Fibroblast of peridontal ligament (primary cell): Measurements from ENCODE around the gene TCF12.
"Not testable (repeated sequence)": the region's sequence is repeated elsewhere in the genome, so short reads cannot be mapped to it uniquely, and the experiment has no call there.

Source experiments
- DNase-seq: peaks from one replicate; pipeline ENCODE4 v3.0.0-alpha.2; 2010; ENCODE audit errors: extremely low read depth

Gene TCF12

GRCh38 chr15:57134851-57135250 lies 216.4 kb downstream of the TCF12 start:
- no peak for DNase-seq

DNA sequence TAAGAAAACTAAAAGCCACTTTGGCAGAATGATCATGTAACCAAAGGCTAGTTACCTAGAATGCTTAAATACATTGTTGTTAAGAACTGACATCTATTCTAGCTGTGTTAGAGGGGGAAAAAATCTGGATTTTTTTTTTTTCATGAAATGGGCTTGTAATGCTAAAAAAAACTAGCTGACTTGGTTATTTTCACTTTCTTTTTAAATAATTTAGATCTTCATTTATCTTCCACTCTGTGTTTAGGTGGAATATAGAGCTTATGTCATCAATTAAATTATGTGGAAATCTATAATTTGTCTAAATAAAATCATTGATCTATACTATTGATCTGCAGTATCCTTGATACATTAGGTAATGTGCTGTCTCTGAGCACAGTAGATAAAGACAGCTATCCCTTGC lies 217.4 kb downstream of the TCF12 start:
- no peak for DNase-seq

GRCh38 chr15:57138349-57138788 lies 219.9 kb downstream of the TCF12 start:
- DNase-seq = peak; percentile 76

- DNase-seq = no peak
Observed at GRCh38 chr15:57143511-57144078, 225.2 kb downstream of the TCF12 start.

DNA sequence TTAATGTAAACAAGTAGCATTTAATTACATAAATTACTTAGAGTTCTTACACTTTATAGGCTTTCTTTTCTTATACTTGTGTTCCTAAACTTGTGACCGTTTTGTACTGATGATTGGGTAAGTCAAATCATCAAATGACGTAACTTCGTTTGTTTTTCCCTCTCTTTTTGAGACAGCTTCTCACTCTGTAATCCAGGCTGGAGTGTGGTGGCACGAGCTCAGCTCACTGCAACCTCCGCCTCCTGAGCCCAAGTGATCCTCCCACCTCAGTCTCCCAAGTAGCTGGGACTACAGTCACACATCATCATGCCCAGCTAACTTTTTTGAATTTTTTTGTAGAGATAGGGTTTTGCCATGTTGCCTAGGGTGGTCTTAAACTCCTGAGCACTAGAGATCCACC lies 226.0 kb downstream of the TCF12 start:
- no peak for DNase-seq

DNA sequence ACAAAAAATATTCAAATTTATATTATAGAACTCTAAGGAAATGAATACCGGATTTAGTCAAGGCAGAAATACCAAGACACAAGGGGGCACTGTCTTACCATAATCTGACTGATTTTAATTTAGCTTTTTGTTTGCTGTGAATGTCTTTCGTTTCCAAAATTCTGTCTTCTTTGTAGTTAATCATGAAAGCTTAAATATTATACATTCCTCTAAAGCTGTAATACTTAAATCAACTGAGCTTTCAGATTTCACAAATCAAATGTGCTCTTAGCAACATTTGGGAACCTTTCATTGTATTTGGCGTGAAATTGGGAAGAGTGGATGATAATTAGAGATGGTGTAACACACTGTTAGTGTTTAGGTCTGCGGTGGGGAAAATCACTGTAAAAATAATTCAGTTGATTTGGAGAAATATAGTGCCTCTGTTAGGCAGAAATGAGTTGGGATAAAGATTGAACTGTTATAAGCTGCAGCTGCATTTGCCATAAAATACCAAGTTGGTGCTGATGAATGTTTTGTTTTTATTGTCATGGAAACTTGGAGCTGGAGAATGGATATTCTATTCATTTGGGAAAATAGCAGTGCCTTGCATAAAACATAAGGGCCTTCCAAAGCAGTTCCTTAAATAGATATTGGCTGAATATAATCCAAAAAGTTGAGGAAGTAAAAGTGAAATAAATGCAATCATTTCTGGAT lies 228.2 kb downstream of the TCF12 start:
- DNase-seq = peak; percentile 92

DNA sequence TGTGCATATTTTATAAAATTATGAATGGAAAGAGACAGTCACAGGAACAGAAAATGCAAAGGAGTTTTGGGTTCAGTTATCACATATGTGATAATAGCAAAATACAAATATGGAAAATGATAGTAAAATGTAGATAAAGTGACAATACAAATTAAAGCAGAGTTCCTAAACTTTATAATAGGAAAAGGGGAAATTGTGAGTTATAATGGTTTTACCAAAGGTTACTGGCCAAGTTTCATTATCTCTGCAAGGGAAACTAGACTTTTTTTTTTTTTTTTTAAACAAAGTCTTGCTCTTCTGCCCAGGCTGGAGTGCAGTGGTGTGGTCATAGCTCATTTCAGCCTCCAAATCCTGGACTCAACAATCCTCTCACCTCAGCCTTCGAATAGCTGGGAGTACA lies 229.2 kb downstream of the TCF12 start:
- DNase-seq = no peak

DNA sequence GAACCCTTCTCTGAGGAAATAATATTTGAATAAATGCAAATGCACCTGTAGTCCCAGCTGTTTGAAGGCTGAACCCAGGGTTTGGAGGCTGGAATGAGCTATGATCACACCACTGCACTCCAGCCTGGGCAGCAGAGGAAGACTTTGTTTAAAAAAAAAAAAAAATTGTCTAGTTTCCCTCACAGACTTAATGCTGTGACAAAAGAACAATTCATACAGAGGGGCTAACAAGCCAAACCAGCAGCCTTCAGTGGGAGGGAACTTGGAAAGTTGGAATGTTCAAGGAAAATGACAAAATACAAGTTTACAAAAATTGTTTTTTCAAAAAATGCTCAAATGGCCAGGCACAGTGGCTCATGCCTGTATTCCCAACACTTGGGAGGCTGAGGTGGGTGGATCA lies 229.8 kb downstream of the TCF12 start:
- no peak for DNase-seq

- peak; percentile 64 for DNase-seq
Observed at GRCh38 chr15:57149196-57149595, 230.8 kb downstream of the TCF12 start.

DNA sequence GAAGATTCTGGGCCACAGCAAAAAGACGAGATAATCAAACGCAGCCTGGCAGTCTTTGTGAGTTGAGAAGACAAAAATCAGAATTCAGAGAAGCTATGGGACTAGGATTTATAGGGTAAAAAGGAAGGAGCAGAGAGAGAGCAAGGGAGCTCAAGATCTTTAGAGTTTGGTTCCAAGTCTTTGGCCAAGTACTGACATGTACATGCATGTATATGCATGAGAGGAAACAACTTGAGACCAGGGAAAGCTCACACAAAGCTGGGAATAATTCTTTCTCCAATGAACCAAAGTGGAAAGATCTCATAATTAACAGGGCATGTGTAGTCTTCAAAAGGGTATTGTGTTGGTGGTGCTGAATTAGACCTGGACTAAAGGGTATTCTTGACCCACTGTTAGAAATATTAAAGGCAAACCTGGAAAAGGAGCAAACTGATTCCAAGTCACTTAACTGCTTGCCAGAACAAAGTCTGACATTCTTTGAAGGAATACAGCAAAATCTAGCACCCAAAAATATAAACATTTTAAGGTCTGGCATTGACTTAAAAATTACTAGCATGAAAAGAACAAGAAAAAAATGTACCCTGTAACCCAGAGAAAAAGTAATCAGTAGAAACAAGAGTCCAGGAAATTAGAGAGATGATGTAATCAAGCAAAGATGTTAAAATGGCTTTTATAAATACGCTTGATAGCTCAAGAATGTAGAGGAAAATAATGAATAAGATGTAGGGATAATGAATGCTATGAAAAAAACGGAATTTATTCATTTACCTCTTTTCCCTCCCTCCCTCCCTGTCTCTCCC lies 231.8 kb downstream of the TCF12 start:
- peak; percentile 75 for DNase-seq

DNA sequence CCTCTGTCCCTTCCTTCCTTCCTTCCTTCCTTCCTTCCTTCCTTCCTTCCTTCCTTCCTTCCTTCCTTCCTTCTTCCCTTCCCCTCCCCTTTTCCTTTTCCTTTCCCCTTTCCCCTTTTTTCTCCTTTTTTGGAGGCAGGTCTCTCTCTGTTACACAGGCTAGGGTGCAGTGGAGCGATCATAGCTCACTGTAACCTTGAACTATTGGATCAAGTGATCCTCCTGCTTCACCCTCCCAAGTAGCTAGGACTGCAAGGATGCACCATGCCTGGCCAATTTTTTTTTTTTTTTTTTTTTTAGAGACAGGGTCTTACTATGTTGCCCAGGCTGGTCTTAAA lies 232.4 kb downstream of the TCF12 start:
- DNase-seq = not testable (repeated sequence)

DNA sequence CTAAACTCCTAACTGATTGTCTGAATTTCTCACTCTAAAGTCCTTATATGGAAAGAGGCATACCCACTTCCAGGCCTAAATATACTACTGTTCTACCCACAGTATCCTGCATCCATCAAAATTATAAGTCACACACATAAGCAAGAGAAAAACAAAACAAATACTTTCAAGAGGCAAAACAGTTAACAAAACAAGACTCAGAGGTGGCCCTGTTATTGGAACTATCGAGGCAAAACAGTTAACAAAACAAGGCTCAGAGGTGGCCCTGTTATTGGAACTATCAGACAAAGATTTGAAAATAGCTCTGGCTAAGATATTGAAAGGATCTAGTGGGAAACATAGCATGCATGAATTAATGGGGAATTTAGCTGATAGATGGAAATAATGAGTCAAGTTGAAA lies 233.7 kb downstream of the TCF12 start:
- DNase-seq = no peak

DNA sequence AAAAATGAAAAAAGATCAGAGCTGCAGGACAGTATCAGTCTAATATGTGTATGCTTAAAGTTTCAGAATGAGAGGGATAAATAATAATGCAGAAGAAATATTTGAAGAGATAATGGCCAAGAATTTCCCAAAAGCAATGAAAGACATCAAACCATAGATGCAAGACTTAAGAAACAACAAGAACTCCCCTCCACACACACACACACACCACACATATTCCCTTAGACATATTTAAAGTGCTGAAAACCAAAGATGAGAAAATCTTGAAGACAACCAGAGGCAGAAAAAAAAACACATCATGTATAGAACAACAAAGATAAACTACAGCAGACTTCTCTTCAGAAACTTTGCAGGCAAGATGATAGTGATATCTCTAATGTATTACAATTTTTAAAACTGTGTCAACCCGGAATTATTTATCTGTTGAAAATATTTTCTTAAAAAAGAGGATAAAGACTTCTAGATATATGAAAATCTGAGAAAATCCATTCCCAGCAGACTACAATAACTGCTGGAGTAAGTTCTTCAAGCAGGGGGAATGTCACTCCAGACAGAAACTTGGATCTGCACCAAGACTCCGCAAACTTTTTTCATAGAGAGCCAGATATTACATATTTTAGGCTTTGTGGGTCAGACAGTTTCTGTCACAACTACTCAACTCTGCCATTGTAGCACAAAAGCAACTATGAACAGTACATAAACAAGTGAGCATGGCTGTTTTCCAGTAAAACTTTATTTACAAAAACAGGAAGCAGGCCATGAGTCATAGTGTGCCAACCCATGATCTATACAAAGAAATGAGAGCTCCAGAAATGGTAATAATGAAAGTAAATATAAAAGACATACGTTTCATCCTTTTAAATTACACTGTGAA lies 234.5 kb downstream of the TCF12 start:
- no peak for DNase-seq

DNA sequence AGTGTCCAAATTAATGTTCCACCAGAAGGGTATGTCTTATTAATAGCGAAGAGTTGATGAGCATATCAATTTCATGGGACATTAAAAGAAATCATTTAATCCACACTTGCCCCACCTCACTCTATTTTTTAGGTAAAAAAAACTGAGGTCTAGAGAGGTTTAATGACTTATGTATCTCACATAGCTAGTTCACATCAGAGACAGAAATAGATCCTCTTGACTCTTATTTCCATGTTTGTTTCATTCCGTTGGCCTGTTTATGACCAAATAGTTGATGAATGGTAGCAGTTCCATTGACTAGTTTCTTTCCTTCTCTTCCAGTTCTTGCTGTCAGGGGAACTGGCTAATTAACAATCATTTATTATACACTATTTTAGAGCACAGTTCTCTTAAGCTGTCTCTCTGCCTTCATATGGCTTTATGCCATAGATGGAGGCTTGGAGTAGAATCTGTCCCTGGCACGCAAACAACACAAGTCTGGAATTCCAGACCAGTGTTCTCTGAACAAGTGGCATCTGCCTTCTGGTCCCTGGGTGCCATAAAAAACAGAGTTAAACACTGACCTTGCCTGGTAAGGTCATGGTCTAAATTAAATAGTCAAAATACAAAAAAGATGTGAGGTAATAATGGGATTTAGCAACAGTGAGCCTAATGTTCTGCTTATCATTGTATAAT lies 237.9 kb downstream of the TCF12 start:
- DNase-seq = no peak

DNA sequence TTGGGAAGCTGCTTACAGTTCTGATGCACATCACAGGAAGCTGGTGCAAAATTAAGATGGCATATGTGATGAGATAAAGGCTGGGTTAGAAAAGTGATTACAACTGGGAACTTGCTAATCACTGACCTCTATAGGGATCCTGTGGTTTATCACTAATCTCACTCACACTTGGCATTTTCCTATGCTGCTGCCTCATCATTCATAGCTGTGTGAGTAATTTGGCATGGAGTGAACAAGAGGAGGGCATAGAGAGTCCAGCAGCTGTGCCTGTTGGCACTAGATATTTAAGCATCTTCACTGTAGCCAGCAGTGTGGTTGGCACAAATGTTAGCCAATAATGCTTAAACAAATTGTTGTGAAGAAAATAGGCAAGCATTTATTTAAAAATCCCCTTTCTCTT lies 240.1 kb downstream of the TCF12 start:
- peak; percentile 81 for DNase-seq

- no peak for DNase-seq
Observed at GRCh38 chr15:57158997-57159668, 240.7 kb downstream of the TCF12 start.

- DNase-seq = no peak
Observed at GRCh38 chr15:57159767-57160166, 241.3 kb downstream of the TCF12 start.

- peak; percentile 42 for DNase-seq
Observed at GRCh38 chr15:57160823-57161560, 242.5 kb downstream of the TCF12 start.

GRCh38 chr15:57164251-57164650 lies 245.8 kb downstream of the TCF12 start:
- DNase-seq = not testable (repeated sequence)

- no peak for DNase-seq
Observed at GRCh38 chr15:57165992-57166391, 247.5 kb downstream of the TCF12 start.
